Esophagus squamous epithelium (tissue), 5 donors: ENCODE data around the gene TGM3. TPM values are rescaled to one million over a fixed set of nuclear protein-coding genes. Genes with fewer than 3 reads are reported as not detected.

ENCODE experiments used
- DNase-seq: peaks from one replicate; lab custom pipeline; 2025; lab: John Stamatoyannopoulos, UW
- H3K27ac ChIP-seq, 4 donors: fragments of 200-600 bp; sonication (generic); one replicate each; pipeline ENCODE4 v1.5.1; 2016 to 2019; ENCODE audit warnings: mild to moderate bottlenecking in 1 of 4
- H3K27me3 ChIP-seq, 4 donors: fragments of 200-600 bp; sonication (generic); 1 replicate in 3 of 4; 2 replicates in 1 of 4; pipeline versions ENCODE4 v1.5.1 to v1.6.0; 2017 to 2021; ENCODE audit warnings: antibody characterized with exemption in 1 of 4
- H3K36me3 ChIP-seq, 3 donors: fragments of 200-600 bp; sonication (generic); one replicate each; pipeline ENCODE4 v1.5.1; 2016 to 2019
- H3K4me1 ChIP-seq, 3 donors: fragments of 200-600 bp; sonication (generic); one replicate each; pipeline ENCODE4 v1.5.1; 2017 to 2019
- H3K4me3 ChIP-seq, 4 donors: fragments of 200-600 bp; sonication (generic); 1 replicate in 3 of 4; 2 replicates in 1 of 4; pipeline ENCODE4 v1.5.1; 2016 to 2019; ENCODE audit warnings: mild to moderate bottlenecking in 2 of 4, moderate library complexity in 1 of 4
- H3K9me3 ChIP-seq, 3 donors: fragments of 200-600 bp; sonication (generic); one replicate each; pipeline ENCODE4 v1.5.1; 2016 to 2019
- POLR2A ChIP-seq, 4 donors: fragments of 450-650 bp; IDR thresholded peaks; one replicate each; pipeline ENCODE4 v1.6.1; 2017; ENCODE audit warnings: antibody characterized with exemption in 4 of 4, mild to moderate bottlenecking in 4 of 4, moderate library complexity in 3 of 4
- WGBS, 2 donors: methylation state at CpG; one replicate each; pipeline ENCODE4 v1.1.5; 2018; 5-methylcytosine and 5-hydroxymethylcytosine counted together
- intact Hi-C: fragments of 100-400 bp; cut with DNase I; formaldehyde crosslinking; loops from one replicate; pipeline ENCODE4 v1.15.0; 2022
- total RNA-seq, 4 donors: library from RNA; depleted of rRNA; stranded (reverse); fragments of >200 nt; gene quantifications; one replicate each; pipeline ENCODE4 v1.1.0, GENCODE V29; 2016
- TF ChIP-seq, protein P1 (sequence below), 6 experiments: fragments of 450-650 bp in 4 of 6; fragments of 200-600 bp in 2 of 6; sonication (generic) in 2 of 6; IDR thresholded peaks; one replicate each; pipeline ENCODE4 v1.5.1; 2016 to 2019; ENCODE audit warnings: antibody characterized with exemption in 6 of 6, mild to moderate bottlenecking in 4 of 6, moderate library complexity in 4 of 6
- donor health status: DM: yes; HTN: yes; CAD: no.

TGM3 gene
- total RNA-seq, 4 donors from 2014 or later: 626 to 2,995 (median 1,370) TPM

DNA sequence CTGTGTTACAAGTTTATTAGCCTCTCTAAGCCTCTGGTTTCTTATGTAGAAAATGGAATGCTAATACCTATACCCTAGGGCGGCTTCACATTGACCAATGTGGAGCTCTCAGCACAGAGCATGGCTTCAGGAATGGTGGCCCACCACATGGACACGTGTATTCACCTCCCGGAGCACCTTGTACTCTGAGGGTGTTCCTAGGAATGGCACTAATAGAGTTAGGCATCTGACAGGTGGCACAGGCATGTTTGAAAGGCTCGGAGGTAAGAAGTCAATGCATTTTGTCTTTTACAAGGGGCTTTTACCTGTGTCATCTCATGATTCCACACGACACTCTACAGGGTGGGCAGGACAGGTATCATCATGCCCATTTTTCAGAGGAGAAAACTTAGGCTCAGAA, 5.3 kb upstream of the TGM3 start:
- Histone ChIP-seq H3K9me3 (no peaks in the 10 kb centered on the region), H3K36me3 (no peaks in the 10 kb centered on the region), H3K4me1 (peaks cover 0 to 26% (median 0%) of the 10 kb centered on the region in 3 donors), H3K27me3 (no peaks in the 10 kb centered on the region), H3K27ac (peak overlapping the region in 1 of 4 donors; percentile 65), H3K4me3 (no peak overlapping the region)
- TF ChIP-seq, protein P1, sequence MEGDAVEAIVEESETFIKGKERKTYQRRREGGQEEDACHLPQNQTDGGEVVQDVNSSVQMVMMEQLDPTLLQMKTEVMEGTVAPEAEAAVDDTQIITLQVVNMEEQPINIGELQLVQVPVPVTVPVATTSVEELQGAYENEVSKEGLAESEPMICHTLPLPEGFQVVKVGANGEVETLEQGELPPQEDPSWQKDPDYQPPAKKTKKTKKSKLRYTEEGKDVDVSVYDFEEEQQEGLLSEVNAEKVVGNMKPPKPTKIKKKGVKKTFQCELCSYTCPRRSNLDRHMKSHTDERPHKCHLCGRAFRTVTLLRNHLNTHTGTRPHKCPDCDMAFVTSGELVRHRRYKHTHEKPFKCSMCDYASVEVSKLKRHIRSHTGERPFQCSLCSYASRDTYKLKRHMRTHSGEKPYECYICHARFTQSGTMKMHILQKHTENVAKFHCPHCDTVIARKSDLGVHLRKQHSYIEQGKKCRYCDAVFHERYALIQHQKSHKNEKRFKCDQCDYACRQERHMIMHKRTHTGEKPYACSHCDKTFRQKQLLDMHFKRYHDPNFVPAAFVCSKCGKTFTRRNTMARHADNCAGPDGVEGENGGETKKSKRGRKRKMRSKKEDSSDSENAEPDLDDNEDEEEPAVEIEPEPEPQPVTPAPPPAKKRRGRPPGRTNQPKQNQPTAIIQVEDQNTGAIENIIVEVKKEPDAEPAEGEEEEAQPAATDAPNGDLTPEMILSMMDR (IDR thresholded peaks at IDR 0.05): no peak
- no peak for TF ChIP-seq POLR2A (IDR thresholded peaks at IDR 0.05)
- 80 to 95% methylated on average over 5 of the region's 5 CpGs for WGBS, 2 donors
- intact Hi-C loops: no loop called here
- no peak for DNase-seq

DNA sequence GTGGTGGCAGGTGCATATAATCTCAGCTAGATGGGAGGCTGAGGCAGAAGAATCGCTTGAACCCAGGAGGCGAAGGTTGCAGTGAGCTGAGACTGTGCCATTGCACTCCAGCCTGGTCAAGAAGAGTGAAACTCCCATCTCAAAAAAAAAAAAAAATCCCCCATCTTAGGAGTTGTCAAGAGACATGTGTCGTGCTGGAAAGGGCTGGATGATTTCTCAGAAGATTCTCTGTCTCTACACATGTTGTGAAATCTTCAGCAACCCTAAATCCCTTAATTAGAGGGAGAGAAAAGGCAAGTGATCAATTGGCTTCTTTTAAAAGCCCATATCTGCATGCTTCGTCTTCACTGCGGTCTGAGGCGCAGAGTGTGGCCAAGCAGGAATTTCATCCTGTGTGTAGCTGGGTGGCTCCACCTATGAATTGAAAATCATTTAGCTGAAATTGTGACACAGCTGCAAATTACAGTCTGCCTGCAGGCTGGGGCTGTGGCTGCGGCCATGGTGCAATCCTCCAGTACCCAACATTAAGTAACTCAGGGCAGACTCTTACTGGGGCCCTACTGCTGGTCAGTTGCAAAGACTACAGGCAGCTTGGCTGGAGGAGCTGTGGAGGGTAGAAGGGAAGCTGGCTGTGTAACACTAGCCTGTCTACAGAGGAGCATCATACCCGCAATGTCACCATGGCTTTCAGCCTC, 3.2 kb upstream of the TGM3 start:
- intact Hi-C loops: no loop called here
- Histone ChIP-seq H3K4me1 (peaks cover 0 to 32% (median 0%) of the 10 kb centered on the region in 3 donors), H3K36me3 (no peaks in the 10 kb centered on the region), H3K27me3 (no peaks in the 10 kb centered on the region), H3K27ac (peak overlapping the region; percentile 21 to 70 (median 43)), H3K9me3 (no peaks in the 10 kb centered on the region), H3K4me3 (no peak overlapping the region)
- 74 to 76% methylated on average over 7 of the region's 8 CpGs for WGBS, 2 donors
- DNase-seq: no peak
- TF ChIP-seq, protein P1 (IDR thresholded peaks at IDR 0.05): no peak
- TF ChIP-seq POLR2A (IDR thresholded peaks at IDR 0.05): no peak

GRCh38 chr20:2293486-2293885, 2.3 kb upstream of the TGM3 start:
- Histone ChIP-seq H3K27ac (peak overlapping the region in 1 of 4 donors; percentile 70), H3K36me3 (no peaks in the 10 kb centered on the region), H3K4me1 (peaks cover 0 to 32% (median 0%) of the 10 kb centered on the region in 3 donors), H3K27me3 (no peaks in the 10 kb centered on the region), H3K4me3 (no peak overlapping the region), H3K9me3 (no peaks in the 10 kb centered on the region)
- DNase-seq: no peak
- no peak for TF ChIP-seq POLR2A (IDR thresholded peaks at IDR 0.05)
- TF ChIP-seq, protein P1 (IDR thresholded peaks at IDR 0.05): no peak
- intact Hi-C loops: no loop called here
- WGBS, 2 donors: 85 to 91% methylated on average over 10 to 11 of the region's 11 CpGs

DNA sequence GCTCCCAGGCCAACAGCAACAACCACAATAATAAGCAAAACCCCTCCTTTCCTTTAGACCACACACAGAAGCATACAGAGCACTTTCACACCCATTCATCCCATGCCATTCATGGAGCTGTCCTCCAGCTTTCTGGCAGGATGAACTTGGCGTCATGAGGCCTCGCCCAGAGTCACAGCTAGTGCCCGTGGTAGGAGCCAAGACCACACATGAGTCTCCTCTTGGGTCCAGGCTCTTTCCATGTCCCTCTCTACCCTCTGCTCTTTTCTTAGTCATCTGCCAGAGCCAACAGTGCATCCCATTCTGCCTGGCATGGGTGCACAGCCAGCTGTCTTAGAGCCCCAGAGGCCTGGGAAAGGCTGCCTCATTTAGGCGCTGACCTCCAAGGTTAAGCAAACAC, 1.8 kb upstream of the TGM3 start:
- H3K36me3 ChIP-seq: no peaks in the 10 kb centered on the region
- H3K4me1 ChIP-seq: peaks cover 0 to 32% (median 0%) of the 10 kb centered on the region in 3 donors
- no peak overlapping the region for H3K4me3 ChIP-seq
- no peak for DNase-seq
- intact Hi-C loops: no loop called here
- 68 to 76% methylated on average over 4 of the region's 4 CpGs for WGBS, 2 donors
- no peaks in the 10 kb centered on the region for H3K9me3 ChIP-seq
- H3K27me3 ChIP-seq: no peaks in the 10 kb centered on the region
- peak overlapping the region in 1 of 4 donors; percentile 17 for H3K27ac ChIP-seq
- TF ChIP-seq, protein P1 (IDR thresholded peaks at IDR 0.05): no peak
- no peak for TF ChIP-seq POLR2A (IDR thresholded peaks at IDR 0.05)

DNA sequence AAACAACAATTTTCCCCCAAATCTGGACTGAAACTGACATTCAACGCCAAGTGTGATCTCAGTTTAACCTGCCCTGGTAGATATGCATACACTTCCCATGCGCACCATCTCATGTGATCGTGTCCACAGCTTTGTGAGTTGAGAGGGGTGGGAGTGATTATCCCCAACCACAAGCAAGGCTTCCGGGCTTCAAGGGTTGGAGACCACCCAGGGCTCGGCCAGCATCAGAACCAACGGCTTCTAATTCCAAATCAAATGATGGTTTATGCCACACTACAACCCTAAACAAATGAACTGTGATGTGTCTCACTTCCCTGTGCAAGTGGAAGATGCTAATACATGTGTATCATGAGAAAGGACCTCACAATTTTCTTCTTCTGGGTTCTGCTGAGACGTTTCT, 515 bp upstream of the TGM3 start:
- WGBS, 2 donors: 65 to 76% methylated on average over 6 to 7 of the region's 7 CpGs
- Histone ChIP-seq H3K4me1 (peaks cover 0 to 25% (median 0%) of the 10 kb centered on the region in 3 donors), H3K36me3 (no peaks in the 10 kb centered on the region), H3K27ac (peak overlapping the region in 3 of 4 donors; percentile 68 to 80 (median 79)), H3K27me3 (no peaks in the 10 kb centered on the region), H3K9me3 (no peaks in the 10 kb centered on the region), H3K4me3 (no peak overlapping the region)
- DNase-seq: no peak
- intact Hi-C loops: no loop called here
- TF ChIP-seq, protein P1 (IDR thresholded peaks at IDR 0.05): no peak
- TF ChIP-seq POLR2A (IDR thresholded peaks at IDR 0.05): no peak
